Measurements from ENCODE around the gene FBXL4. TPM values are rescaled to one million over a fixed set of nuclear protein-coding genes. Genes with fewer than 3 reads are reported as not detected.

Gene FBXL4
- total RNA-seq (ENCODE audit: low replicate concordance) = 18.3 and 19.2 TPM in 2 replicates
- long read RNA-seq, full-length matches to known transcripts = 53 of 74 reads
- long read RNA-seq, partial matches to known transcripts = 7 of 74 reads
- long read RNA-seq, other reads (novel, unspliced or antisense) = 14 of 74 reads

- Mint-ChIP-seq H3K9me3 (no peaks in the 10 kb centered on the region), H3K27ac (peak within 1 kb of the TSS; percentile 92), H3K4me3 (peak within 1 kb of the TSS; percentile 94), H3K4me1 (ENCODE audit: unreplicated experiment) (peaks cover 14% of the 10 kb centered on the region), H3K36me3 (peaks cover 11% of the 10 kb centered on the region), H3K27me3 (no peaks in the 10 kb centered on the region)
- TF ChIP-seq, protein P1, sequence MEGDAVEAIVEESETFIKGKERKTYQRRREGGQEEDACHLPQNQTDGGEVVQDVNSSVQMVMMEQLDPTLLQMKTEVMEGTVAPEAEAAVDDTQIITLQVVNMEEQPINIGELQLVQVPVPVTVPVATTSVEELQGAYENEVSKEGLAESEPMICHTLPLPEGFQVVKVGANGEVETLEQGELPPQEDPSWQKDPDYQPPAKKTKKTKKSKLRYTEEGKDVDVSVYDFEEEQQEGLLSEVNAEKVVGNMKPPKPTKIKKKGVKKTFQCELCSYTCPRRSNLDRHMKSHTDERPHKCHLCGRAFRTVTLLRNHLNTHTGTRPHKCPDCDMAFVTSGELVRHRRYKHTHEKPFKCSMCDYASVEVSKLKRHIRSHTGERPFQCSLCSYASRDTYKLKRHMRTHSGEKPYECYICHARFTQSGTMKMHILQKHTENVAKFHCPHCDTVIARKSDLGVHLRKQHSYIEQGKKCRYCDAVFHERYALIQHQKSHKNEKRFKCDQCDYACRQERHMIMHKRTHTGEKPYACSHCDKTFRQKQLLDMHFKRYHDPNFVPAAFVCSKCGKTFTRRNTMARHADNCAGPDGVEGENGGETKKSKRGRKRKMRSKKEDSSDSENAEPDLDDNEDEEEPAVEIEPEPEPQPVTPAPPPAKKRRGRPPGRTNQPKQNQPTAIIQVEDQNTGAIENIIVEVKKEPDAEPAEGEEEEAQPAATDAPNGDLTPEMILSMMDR (conservative IDR thresholded peaks at IDR 0.05) = no peak
- DNase-seq (ENCODE audit: extremely low spot score, unreplicated experiment) = peak; percentile 84
Measured at GRCh38 chr6:98947411-98948292, at the start of gene FBXL4. TSS of gene FBXL4 (minus strand) at chr6:98947946. CDS start at chr6:98926988, 20,958 bp downstream.

GRCh38 chr6:98995116-98995515 is 47.4 kb upstream of the FBXL4 start:
- H3K9me3 Mint-ChIP-seq = no peaks in the 10 kb centered on the region
- no peaks in the 10 kb centered on the region for H3K36me3 Mint-ChIP-seq
- no peak for DNase-seq (ENCODE audit: extremely low spot score, unreplicated experiment)
- TF ChIP-seq, protein P1 (conservative IDR thresholded peaks at IDR 0.05) = no peak
- peaks cover 3% of the 10 kb centered on the region for H3K27me3 Mint-ChIP-seq
- no peaks in the 10 kb centered on the region for H3K4me1 Mint-ChIP-seq (ENCODE audit: unreplicated experiment)
- no peak overlapping the region for H3K27ac Mint-ChIP-seq
- no peak overlapping the region for H3K4me3 Mint-ChIP-seq

- Mint-ChIP-seq H3K36me3 (no peaks in the 10 kb centered on the region), H3K4me1 (ENCODE audit: unreplicated experiment) (no peaks in the 10 kb centered on the region), H3K9me3 (no peaks in the 10 kb centered on the region), H3K27ac (no peak overlapping the region), H3K27me3 (peaks cover 3% of the 10 kb centered on the region), H3K4me3 (no peak overlapping the region)
- TF ChIP-seq, protein P1 (conservative IDR thresholded peaks at IDR 0.05) = no peak
- DNase-seq (ENCODE audit: extremely low spot score, unreplicated experiment) = no peak
Measured at GRCh38 chr6:98992535-98992934, 44.8 kb upstream of the FBXL4 start.

- Mint-ChIP-seq H3K27me3 (peaks cover 3% of the 10 kb centered on the region), H3K4me1 (ENCODE audit: unreplicated experiment) (peaks cover 4% of the 10 kb centered on the region), H3K36me3 (no peaks in the 10 kb centered on the region), H3K4me3 (no peak overlapping the region), H3K27ac (no peak overlapping the region), H3K9me3 (no peaks in the 10 kb centered on the region)
- TF ChIP-seq, protein P1 (conservative IDR thresholded peaks at IDR 0.05) = no peak
- no peak for DNase-seq (ENCODE audit: extremely low spot score, unreplicated experiment)
Measured at GRCh38 chr6:98986071-98986615, 38.4 kb upstream of the FBXL4 start.

DNA sequence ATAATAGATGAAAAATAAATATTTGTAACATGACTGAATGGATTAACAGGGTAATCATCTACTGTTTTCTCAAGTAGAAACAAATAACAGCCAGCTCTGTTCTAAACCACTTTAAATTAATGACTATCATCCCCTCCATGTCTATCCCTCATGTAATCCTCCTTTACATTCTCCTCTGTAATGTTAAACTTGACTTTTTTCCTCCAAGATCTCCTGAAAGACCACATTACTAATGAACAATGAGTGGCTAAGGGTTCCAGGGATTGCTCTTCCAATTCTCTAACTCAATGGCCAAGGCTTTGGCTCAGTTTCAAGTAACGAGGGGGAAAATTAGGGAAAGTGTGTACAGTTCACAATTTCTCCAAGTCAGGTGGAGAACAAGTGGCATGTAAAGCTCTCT is 37.6 kb upstream of the FBXL4 start:
- Mint-ChIP-seq H3K9me3 (no peaks in the 10 kb centered on the region), H3K4me1 (ENCODE audit: unreplicated experiment) (peaks cover 4% of the 10 kb centered on the region), H3K4me3 (no peak overlapping the region), H3K27me3 (peaks cover 3% of the 10 kb centered on the region), H3K36me3 (no peaks in the 10 kb centered on the region), H3K27ac (no peak overlapping the region)
- no peak for DNase-seq (ENCODE audit: extremely low spot score, unreplicated experiment)
- TF ChIP-seq, protein P1 (conservative IDR thresholded peaks at IDR 0.05) = no peak
